Uterus (tissue), 4 donors: ENCODE data around the gene HBP1. TPM values are rescaled to one million over a fixed set of nuclear protein-coding genes. Genes with fewer than 3 reads are reported as not detected.

Experiments used
- DNase-seq, 2 donors: peaks; one replicate each; pipeline ENCODE4 v3.0.0-alpha.2; 2019 to 2020
- H3K27ac ChIP-seq, 2 donors: fragments of 200-600 bp; sonication (generic); 1 replicate in 1 of 2; 2 replicates in 1 of 2; pipeline ENCODE4 v1.5.1; 2016 to 2018
- H3K27me3 ChIP-seq, 2 donors: fragments of 200-600 bp; sonication (generic); one replicate each; pipeline ENCODE4 v1.5.1; 2018 to 2019; ENCODE audit warnings: control low read depth in 1 of 2
- H3K36me3 ChIP-seq, 2 donors: fragments of 200-600 bp; sonication (generic); one replicate each; pipeline ENCODE4 v1.5.1; 2019; ENCODE audit warnings: control low read depth in 1 of 2
- H3K4me1 ChIP-seq, 2 donors: fragments of 200-600 bp; sonication (generic); one replicate each; pipeline ENCODE4 v1.5.1; 2018 to 2019; ENCODE audit warnings: control low read depth in 1 of 2
- H3K4me3 ChIP-seq, 2 donors: fragments of 200-600 bp; sonication (generic); 1 replicate in 1 of 2; 2 replicates in 1 of 2; pipeline ENCODE4 v1.5.1; 2018 to 2019; ENCODE audit warnings: mild to moderate bottlenecking in 1 of 2
- H3K9me3 ChIP-seq, 2 donors: fragments of 200-600 bp; sonication (generic); one replicate each; pipeline ENCODE4 v1.5.1; 2019; ENCODE audit warnings: control low read depth in 1 of 2
- CTCF ChIP-seq, 4 experiments: fragments of 200-600 bp in 2 of 4; fragments of 450-650 bp in 2 of 4; sonication (generic) in 2 of 4; IDR thresholded peaks; one replicate each; pipeline ENCODE4 v1.5.1; 2016 to 2019; ENCODE audit warnings: antibody characterized with exemption in 4 of 4, mild to moderate bottlenecking in 2 of 4, moderate library complexity in 1 of 4
- POLR2A ChIP-seq, 2 donors: fragments of 450-650 bp; IDR thresholded peaks; one replicate each; pipeline ENCODE4 v1.6.1; 2016; ENCODE audit warnings: antibody characterized with exemption in 2 of 2, mild to moderate bottlenecking in 1 of 2, moderate library complexity in 1 of 2
- intact Hi-C: fragments of 100-400 bp; cut with DNase I; formaldehyde crosslinking; loops from one replicate; pipeline ENCODE4 v1.15.1; 2023; ENCODE audit warnings: low total_unique reads
- total RNA-seq, 4 donors: library from RNA; depleted of rRNA in 3 of 4; stranded (reverse); fragments of >200 nt in 3 of 4; gene quantifications; one replicate each; pipeline versions ENCODE4 v1.1.0 to v1.2.4, GENCODE V29; 2014 to 2023
- donor health status: DM: yes; HTN: yes; CAD: no.

HBP1 gene
- total RNA-seq, 4 donors from 2014 or later: 48.3 to 169 (median 130) TPM

GRCh38 chr7:107158028-107158427 is 10.8 kb upstream of the HBP1 start:
- no peak for DNase-seq
- Histone ChIP-seq H3K27me3 (no peaks in the 10 kb centered on the region), H3K4me3 (no peak overlapping the region), H3K4me1 (no peaks in the 10 kb centered on the region), H3K27ac (no peak overlapping the region), H3K36me3 (no peaks in the 10 kb centered on the region), H3K9me3 (no peaks in the 10 kb centered on the region)
- TF ChIP-seq CTCF (IDR thresholded peaks at IDR 0.05): no peak
- no peak for TF ChIP-seq POLR2A (IDR thresholded peaks at IDR 0.05)
- intact Hi-C loops: no loop called here

GRCh38 chr7:107160389-107160788 is 8.4 kb upstream of the HBP1 start:
- Histone ChIP-seq H3K9me3 (no peaks in the 10 kb centered on the region), H3K27ac (no peak overlapping the region), H3K4me3 (no peak overlapping the region), H3K36me3 (no peaks in the 10 kb centered on the region), H3K27me3 (no peaks in the 10 kb centered on the region), H3K4me1 (no peaks in the 10 kb centered on the region)
- no peak for DNase-seq
- intact Hi-C loops: no loop called here
- TF ChIP-seq CTCF (IDR thresholded peaks at IDR 0.05): no peak
- TF ChIP-seq POLR2A (IDR thresholded peaks at IDR 0.05): no peak

- DNase-seq: no peak
- Histone ChIP-seq H3K36me3 (no peaks in the 10 kb centered on the region), H3K27ac (no peak overlapping the region), H3K4me1 (no peaks in the 10 kb centered on the region), H3K4me3 (no peak overlapping the region), H3K27me3 (no peaks in the 10 kb centered on the region), H3K9me3 (no peaks in the 10 kb centered on the region)
- TF ChIP-seq POLR2A (IDR thresholded peaks at IDR 0.05) (no peak), CTCF (IDR thresholded peaks at IDR 0.05) (no peak)
- intact Hi-C loops: no loop called here
Measured at GRCh38 chr7:107161415-107161814, 7.4 kb upstream of the HBP1 start.

GRCh38 chr7:107162475-107162874 is 6.3 kb upstream of the HBP1 start:
- H3K27me3 ChIP-seq: no peaks in the 10 kb centered on the region
- TF ChIP-seq CTCF (IDR thresholded peaks at IDR 0.05) (no peak), POLR2A (IDR thresholded peaks at IDR 0.05) (no peak)
- no peaks in the 10 kb centered on the region for H3K9me3 ChIP-seq
- H3K4me1 ChIP-seq: no peaks in the 10 kb centered on the region
- intact Hi-C loops: no loop called here
- DNase-seq: no peak
- H3K4me3 ChIP-seq: no peak overlapping the region
- no peaks in the 10 kb centered on the region for H3K36me3 ChIP-seq
- H3K27ac ChIP-seq: no peak overlapping the region

GRCh38 chr7:107164092-107164491 is 4.7 kb upstream of the HBP1 start:
- H3K9me3 ChIP-seq: no peaks in the 10 kb centered on the region
- no peaks in the 10 kb centered on the region for H3K36me3 ChIP-seq
- no peaks in the 10 kb centered on the region for H3K27me3 ChIP-seq
- TF ChIP-seq CTCF (IDR thresholded peaks at IDR 0.05) (no peak), POLR2A (IDR thresholded peaks at IDR 0.05) (no peak)
- no peak overlapping the region for H3K4me3 ChIP-seq
- no peak overlapping the region for H3K27ac ChIP-seq
- no peaks in the 10 kb centered on the region for H3K4me1 ChIP-seq
- no peak for DNase-seq
- intact Hi-C loops: no loop called here
